GM10248 (cell line): ENCODE results near the gene JAG2.

Source experiments
- CTCF ChIA-PET: fragments of 300-600 bp; sonication (Branson Sonifier 250); formaldehyde crosslinking; extraction: SDS; loops from one replicate; lab custom pipeline; 2021; ENCODE audit warnings: antibody characterized with exemption; lab: Yijun Ruan, JAX
- POLR2A ChIA-PET: fragments of 350-650 bp; sonication (Branson Sonifier 250); formaldehyde crosslinking; extraction: SDS; loops from one replicate; lab custom pipeline; 2020; ENCODE audit warnings: antibody characterized with exemption; lab: Yijun Ruan, JAX
- DNase-seq: peaks from one replicate; pipeline ENCODE4 v3.0.0; 2012; ENCODE audit errors: extremely low spot score
- TF ChIP-seq, protein P1 (sequence below): IDR thresholded peaks from 2 replicates; pipeline ENCODE4 v1.5.1; 2012; ENCODE audit warnings: mild to moderate bottlenecking, low read depth; ENCODE audit errors: extremely low read depth, missing control alignments, control extremely low read depth

JAG2 gene

DNA sequence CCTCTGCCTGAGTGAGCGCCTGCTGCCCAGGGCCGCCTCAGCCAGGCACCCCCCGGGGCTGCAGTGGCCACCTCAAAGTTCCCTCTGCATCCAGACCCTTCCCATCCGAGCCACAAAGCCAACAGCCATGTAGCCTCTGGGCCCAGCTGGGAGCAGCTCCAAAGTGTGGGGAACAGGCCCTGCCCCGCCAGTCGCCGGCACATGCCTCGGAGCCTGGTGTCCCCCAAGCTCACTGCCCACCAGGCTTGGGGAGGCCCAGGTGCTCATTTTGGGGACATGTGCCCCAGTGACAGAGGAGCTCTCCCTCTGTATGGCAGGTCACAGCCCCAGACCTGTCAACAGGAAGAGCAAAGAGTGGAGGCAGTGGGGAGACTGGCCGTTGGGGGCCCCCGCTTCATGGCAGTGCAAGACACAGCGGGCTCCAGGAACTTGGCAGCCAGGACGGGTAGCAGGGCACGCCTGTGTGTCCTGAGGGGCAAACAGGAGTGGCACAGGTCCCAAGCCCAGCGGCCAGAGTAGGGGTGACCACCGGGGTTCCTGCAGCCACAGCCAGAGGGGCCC is 29.9 kb downstream of the JAG2 start:
- TF ChIP-seq, protein P1, sequence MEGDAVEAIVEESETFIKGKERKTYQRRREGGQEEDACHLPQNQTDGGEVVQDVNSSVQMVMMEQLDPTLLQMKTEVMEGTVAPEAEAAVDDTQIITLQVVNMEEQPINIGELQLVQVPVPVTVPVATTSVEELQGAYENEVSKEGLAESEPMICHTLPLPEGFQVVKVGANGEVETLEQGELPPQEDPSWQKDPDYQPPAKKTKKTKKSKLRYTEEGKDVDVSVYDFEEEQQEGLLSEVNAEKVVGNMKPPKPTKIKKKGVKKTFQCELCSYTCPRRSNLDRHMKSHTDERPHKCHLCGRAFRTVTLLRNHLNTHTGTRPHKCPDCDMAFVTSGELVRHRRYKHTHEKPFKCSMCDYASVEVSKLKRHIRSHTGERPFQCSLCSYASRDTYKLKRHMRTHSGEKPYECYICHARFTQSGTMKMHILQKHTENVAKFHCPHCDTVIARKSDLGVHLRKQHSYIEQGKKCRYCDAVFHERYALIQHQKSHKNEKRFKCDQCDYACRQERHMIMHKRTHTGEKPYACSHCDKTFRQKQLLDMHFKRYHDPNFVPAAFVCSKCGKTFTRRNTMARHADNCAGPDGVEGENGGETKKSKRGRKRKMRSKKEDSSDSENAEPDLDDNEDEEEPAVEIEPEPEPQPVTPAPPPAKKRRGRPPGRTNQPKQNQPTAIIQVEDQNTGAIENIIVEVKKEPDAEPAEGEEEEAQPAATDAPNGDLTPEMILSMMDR = no peak
- ChIA-PET CTCF (no interaction called here), POLR2A (no interaction called here)
- no peak for DNase-seq

DNA sequence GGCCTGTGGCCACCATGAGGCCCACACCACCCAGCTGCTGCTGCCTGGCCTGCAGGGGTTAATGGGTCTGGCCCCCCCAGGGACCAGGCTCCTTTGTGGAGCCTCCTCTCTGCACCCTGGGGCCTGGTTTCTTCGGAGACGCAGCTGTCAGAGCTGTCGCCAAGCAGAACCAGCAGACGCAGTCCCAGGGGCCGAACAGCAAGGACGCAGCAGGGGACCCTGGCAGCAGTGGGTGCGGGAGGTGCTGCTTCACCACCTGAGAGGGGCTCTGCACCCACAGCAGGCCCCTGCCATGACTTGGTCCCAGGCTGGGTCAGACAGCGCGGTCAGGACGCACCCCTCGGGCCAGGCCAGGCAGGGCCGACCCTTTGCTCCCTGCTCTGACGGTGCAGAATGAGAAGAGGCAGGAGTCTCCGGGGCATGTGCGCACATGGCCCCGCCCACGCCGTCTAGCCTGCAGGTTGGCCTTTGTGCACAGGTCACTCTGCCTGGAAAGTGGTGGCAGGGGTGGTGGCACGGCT is 30.5 kb downstream of the JAG2 start:
- TF ChIP-seq, protein P1 = no peak
- ChIA-PET CTCF (no interaction called here), POLR2A (no interaction called here)
- no peak for DNase-seq

DNA sequence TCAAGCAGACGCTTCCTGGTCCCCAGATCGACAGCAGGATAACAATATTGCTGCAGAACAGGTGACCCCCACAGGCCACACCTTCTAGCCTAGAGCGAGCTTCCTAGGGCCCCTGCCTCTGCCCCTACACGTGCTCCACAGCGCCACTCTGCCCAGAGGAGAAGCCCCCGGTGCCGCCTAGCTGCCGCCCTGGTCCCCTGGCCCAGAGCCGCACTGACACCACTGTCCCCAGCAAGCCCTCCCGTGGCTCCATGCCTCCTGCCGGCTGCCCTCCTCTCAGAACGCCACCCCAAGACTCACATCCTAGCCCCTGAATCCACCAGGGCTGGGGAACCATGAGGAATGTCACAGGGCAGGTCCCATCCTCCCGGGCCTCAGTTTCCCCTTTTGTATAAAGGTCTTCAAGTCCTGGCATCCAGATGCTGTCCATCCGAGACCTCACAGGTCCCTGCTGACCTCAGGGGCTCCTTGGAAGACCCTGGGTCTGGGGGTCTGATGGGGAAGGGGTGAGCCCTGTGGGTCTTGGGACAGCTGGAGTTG is 31.0 kb downstream of the JAG2 start:
- TF ChIP-seq, protein P1 = no peak
- POLR2A ChIA-PET = no interaction called here
- no peak for DNase-seq
- CTCF ChIA-PET = no interaction called here

DNA sequence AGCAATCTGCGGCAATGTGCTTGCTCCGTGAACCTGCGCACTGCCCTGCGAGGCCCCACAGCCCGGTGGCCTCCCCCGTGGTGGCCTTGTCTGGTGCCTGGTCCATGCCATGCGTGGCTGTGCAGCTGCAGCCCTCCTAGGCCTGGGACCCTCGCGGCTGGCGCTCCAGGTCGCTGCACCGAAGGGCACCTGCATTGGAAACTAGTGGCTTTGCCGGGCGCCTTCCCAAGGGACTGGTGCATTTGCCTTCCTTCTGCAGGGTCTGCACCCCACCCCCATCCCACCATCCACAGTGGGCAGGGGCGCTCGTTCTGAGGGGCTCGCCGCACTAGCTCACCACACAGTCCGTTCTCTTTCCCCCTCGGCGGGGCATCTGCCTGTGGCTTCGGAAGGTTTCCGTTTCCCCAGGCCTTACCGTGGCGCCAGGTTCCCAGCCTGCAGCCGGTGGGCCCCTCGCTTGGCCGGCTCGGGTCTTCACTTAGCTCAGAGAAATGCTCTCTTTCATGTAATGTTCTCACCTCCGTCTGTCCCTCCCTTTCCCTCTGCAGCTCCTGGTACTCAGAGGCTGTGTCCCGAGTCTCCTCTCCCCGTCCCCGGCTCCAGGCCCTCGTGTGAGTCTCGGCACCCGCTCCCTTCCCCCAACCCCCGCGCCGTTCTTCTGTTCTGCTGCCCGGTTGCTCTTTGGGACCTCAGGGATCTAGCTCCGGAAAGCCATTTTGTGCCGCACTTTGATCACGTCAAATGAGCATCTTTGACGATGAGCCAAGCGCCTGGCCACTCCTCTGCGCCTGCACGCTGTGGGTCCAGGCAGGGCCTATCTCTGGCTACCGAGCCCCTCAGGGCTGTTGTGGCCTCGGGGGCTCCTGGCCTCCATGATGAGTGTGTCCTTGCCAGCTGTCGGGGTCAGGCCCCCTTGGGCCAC is 31.9 kb downstream of the JAG2 start:
- ChIA-PET CTCF (no interaction called here), POLR2A (no interaction called here)
- DNase-seq = no peak
- TF ChIP-seq, protein P1 = no peak

DNA sequence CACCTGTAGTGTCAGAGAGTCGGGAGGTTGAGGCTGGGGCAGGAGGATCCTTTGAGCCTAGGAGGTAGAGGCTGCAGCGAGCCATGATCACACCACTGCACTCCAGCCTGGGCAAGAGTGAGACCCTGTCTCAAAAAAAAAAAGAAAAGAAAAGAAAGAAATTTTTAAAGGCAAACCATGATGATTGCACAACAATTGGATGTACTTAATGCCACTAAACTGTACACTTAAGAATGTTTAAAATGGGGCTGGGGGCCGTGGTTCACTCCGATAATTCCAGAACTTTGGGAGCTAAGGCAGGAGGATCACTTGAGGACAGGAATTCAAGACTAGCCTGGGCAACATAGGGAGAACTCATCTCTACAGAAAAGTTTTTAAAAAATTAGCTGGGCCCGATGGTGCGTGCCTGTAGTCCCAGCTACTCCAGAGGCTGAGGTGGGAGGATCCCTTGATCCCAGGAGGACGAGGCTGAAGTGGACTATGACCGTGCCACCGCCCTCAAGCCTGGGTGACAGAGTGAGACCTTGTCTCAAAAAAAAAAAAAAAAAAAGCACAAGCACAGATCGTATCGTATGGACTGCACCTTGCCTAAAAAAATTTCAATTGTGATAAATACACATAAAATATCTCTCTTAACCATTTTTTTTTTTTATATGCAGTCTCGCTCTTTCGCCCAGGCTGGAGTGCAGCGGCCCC is 32.7 kb downstream of the JAG2 start:
- DNase-seq = no peak
- CTCF ChIA-PET = no interaction called here
- TF ChIP-seq, protein P1 = no peak
- POLR2A ChIA-PET = no interaction called here

DNA sequence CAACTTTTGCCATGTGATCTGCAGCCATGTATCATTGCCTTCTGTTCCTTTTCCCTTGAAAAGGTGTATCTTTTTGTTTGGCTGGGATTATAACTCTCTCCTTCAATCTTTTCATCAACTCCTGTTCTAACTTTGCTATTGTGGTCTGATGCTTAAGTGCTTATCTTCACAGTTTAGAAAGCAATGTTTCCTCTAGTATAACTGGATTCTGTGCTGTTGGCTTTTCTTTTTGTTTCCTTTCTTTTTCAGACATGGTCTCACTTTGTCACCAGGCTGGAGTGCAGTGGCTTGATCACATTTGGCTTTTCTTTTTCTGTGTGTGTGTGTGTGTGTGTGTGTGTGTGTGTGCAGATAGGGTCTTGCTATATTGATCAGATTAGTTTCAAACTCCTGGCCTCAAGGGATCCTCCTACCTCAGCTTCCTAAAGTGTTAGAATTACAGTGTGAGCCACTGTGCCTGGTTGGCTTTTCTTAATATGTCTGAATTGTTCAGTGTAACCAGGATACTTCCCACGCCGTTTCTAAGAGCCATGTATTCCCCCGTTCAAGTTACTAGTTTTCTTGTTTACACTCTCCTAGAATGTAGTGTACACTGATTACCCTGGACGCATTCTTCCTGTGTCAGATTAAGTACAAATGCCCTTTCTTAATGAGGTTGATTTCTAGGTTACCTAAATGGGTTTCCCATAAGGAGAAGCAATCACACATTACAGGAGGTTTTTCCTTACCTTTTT is 35.5 kb downstream of the JAG2 start:
- TF ChIP-seq, protein P1 = no peak
- no peak for DNase-seq
- POLR2A ChIA-PET = no interaction called here
- CTCF ChIA-PET = no interaction called here
